Lower leg skin (tissue), 3 donors: ENCODE results near the gene FCMR.

Experiments used
- POLR2A ChIP-seq, 2 donors: fragments of 450-650 bp; IDR thresholded peaks; one replicate each; pipeline ENCODE4 v1.6.1; 2016 to 2017; ENCODE audit warnings: antibody characterized with exemption in 2 of 2, mild to moderate bottlenecking in 1 of 2, moderate library complexity in 1 of 2
- TF ChIP-seq, protein P1 (sequence below), 3 donors: fragments of 450-650 bp; IDR thresholded peaks; one replicate each; pipeline ENCODE4 v1.5.1; 2016; ENCODE audit warnings: antibody characterized with exemption in 3 of 3, mild to moderate bottlenecking in 3 of 3, moderate library complexity in 2 of 3

DNA sequence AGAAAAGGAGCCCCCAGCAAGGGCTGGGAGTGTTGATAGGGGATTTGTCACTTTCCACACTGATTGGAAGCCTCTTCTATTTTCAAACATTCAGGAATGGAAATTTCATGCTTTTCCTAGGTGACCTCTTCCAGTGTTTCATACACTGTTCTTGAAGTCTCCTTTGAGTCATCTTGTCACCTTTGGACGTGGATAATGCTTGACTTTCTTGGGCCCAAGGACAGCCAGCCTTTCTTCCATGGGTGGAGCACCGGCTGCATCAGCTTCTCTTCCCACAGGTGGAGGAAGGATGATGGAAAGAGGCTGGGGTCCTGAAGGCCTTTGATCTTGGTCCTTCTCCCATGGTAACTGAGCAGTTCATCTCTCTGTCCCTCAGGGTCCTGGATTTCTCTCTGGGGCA, 36.4 kb upstream of the FCMR start:
- TF ChIP-seq, protein P1, sequence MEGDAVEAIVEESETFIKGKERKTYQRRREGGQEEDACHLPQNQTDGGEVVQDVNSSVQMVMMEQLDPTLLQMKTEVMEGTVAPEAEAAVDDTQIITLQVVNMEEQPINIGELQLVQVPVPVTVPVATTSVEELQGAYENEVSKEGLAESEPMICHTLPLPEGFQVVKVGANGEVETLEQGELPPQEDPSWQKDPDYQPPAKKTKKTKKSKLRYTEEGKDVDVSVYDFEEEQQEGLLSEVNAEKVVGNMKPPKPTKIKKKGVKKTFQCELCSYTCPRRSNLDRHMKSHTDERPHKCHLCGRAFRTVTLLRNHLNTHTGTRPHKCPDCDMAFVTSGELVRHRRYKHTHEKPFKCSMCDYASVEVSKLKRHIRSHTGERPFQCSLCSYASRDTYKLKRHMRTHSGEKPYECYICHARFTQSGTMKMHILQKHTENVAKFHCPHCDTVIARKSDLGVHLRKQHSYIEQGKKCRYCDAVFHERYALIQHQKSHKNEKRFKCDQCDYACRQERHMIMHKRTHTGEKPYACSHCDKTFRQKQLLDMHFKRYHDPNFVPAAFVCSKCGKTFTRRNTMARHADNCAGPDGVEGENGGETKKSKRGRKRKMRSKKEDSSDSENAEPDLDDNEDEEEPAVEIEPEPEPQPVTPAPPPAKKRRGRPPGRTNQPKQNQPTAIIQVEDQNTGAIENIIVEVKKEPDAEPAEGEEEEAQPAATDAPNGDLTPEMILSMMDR (IDR thresholded peaks at IDR 0.05): no peak
- no peak for TF ChIP-seq POLR2A (IDR thresholded peaks at IDR 0.05)
